HG03064 (cell line): ENCODE measurements around the gene NUP93.
"Not testable (repeated sequence)": the region's sequence is repeated elsewhere in the genome, so short reads cannot be mapped to it uniquely, and the experiment has no call there.

ENCODE experiments used
- ATAC-seq: cut with Tn5 transposase; IDR thresholded peaks from one replicate; pipeline ENCODE4 v1.9.1; 2021; ENCODE audit warnings: low read depth; ENCODE audit not compliant: unreplicated experiment

Gene NUP93

GRCh38 chr16:56774016-56774680 is 44.2 kb downstream of the NUP93 start:
- ATAC-seq: no peak

- no peak for ATAC-seq
Observed at GRCh38 chr16:56775162-56775561, 45.2 kb downstream of the NUP93 start.

- ATAC-seq: no peak
Observed at GRCh38 chr16:56776562-56776961, 46.6 kb downstream of the NUP93 start.

GRCh38 chr16:56777001-56777400 is 47.1 kb downstream of the NUP93 start:
- ATAC-seq: no peak

- no peak for ATAC-seq
Observed at GRCh38 chr16:56777482-56777881, 47.6 kb downstream of the NUP93 start.

- ATAC-seq: no peak
Observed at GRCh38 chr16:56779906-56780305, 50.0 kb downstream of the NUP93 start.

- ATAC-seq: no peak
Observed at GRCh38 chr16:56780646-56781045, 50.7 kb downstream of the NUP93 start.

- ATAC-seq: no peak
Observed at GRCh38 chr16:56781528-56781961, 51.6 kb downstream of the NUP93 start.

- ATAC-seq: no peak
Observed at GRCh38 chr16:56783344-56783743, 53.4 kb downstream of the NUP93 start.

GRCh38 chr16:56785317-56785716 is 55.4 kb downstream of the NUP93 start:
- no peak for ATAC-seq

- no peak for ATAC-seq
Observed at GRCh38 chr16:56787167-56787566, 57.2 kb downstream of the NUP93 start.

- no peak for ATAC-seq
Observed at GRCh38 chr16:56788435-56788834, 58.5 kb downstream of the NUP93 start.

- no peak for ATAC-seq
Observed at GRCh38 chr16:56789360-56789759, 59.4 kb downstream of the NUP93 start.

- ATAC-seq: no peak
Observed at GRCh38 chr16:56792967-56793366, 63.0 kb downstream of the NUP93 start.

- ATAC-seq: no peak
Observed at GRCh38 chr16:56793492-56793891, 63.6 kb downstream of the NUP93 start.

- no peak for ATAC-seq
Observed at GRCh38 chr16:56795011-56795410, 65.1 kb downstream of the NUP93 start.

- ATAC-seq: not testable (repeated sequence)
Observed at GRCh38 chr16:56797038-56797437, 67.1 kb downstream of the NUP93 start.

GRCh38 chr16:56797861-56798260 is 67.9 kb downstream of the NUP93 start:
- ATAC-seq: no peak

GRCh38 chr16:56798955-56799354 is 69.0 kb downstream of the NUP93 start:
- no peak for ATAC-seq

GRCh38 chr16:56800355-56800754 is 70.4 kb downstream of the NUP93 start:
- ATAC-seq: no peak

- ATAC-seq: no peak
Observed at GRCh38 chr16:56801762-56802161, 71.8 kb downstream of the NUP93 start.

GRCh38 chr16:56807011-56807675 is 77.2 kb downstream of the NUP93 start:
- ATAC-seq: no peak
